Thyroid gland (tissue), 4 donors: ENCODE data around the gene CHURC1.

ENCODE experiments used
- CTCF ChIP-seq, 6 experiments: fragments of 200-600 bp in 3 of 6; fragments of 450-650 bp in 3 of 6; sonication (generic) in 3 of 6; IDR thresholded peaks; one replicate each; pipeline ENCODE4 v1.5.1; 2016 to 2019; ENCODE audit warnings: antibody characterized with exemption in 6 of 6, mild to moderate bottlenecking in 2 of 6, inconsistent platforms in 1 of 6, moderate library complexity in 1 of 6
- POLR2A ChIP-seq, 2 donors: fragments of 450-650 bp; IDR thresholded peaks; one replicate each; pipeline ENCODE4 v1.6.1; 2017; ENCODE audit warnings: antibody characterized with exemption in 2 of 2, mild to moderate bottlenecking in 2 of 2, moderate library complexity in 1 of 2

GRCh38 chr14:64958201-64958600 is 43.9 kb downstream of the CHURC1 start:
- TF ChIP-seq CTCF (IDR thresholded peaks at IDR 0.05) (no peak), POLR2A (IDR thresholded peaks at IDR 0.05) (no peak)
